HCT116 (cell line): ENCODE results near the gene PQBP1.
"Not testable (repeated sequence)": the region's sequence is repeated elsewhere in the genome, so short reads cannot be mapped to it uniquely, and the experiment has no call there.

Experiments
- CBX3 ChIP-seq: IDR thresholded peaks from 2 replicates; pipeline ENCODE4 v1.6.1; 2012; ENCODE audit warnings: low read depth
- CEBPB ChIP-seq: IDR thresholded peaks from 2 replicates; pipeline ENCODE4 v1.6.1; 2012; ENCODE audit warnings: low read depth
- EZH2 ChIP-seq: fragments of 200-600 bp; sonication (generic); IDR thresholded peaks from 2 replicates; pipeline ENCODE4 v1.6.1; 2017; ENCODE audit warnings: antibody characterized with exemption, mixed run types
- EZH2phosphoT487 ChIP-seq: fragments of 200-600 bp; IDR thresholded peaks from 2 replicates; pipeline ENCODE4 v1.6.1; 2018; ENCODE audit warnings: antibody characterized with exemption, borderline replicate concordance
- POLR2A ChIP-seq: IDR thresholded peaks from 2 replicates; pipeline ENCODE4 v1.7.0; 2011; ENCODE audit warnings: borderline replicate concordance; ENCODE audit not compliant: insufficient read depth, insufficient read length; ENCODE audit errors: extremely low read depth
- POLR2AphosphoS5 ChIP-seq: IDR thresholded peaks from 2 replicates; pipeline ENCODE4 v1.6.1; 2011; ENCODE audit warnings: mild to moderate bottlenecking, low read depth, low read length, moderate library complexity
- TF ChIP-seq, protein P1 (sequence below), 3 experiments: fragments of 200-600 bp in 1 of 3; sonication (generic) in 1 of 3; IDR thresholded peaks in 2 of 3; conservative IDR thresholded peaks in 1 of 3; 2 replicates each; pipeline ENCODE4 v1.5.1; 2012 to 2017; ENCODE audit warnings: low read depth in 2 of 3, low read length in 2 of 3, antibody characterized with exemption in 1 of 3, borderline replicate concordance in 1 of 3, control low read depth in 1 of 3, mild to moderate bottlenecking in 1 of 3, mixed read lengths in 1 of 3, mixed run types in 1 of 3, moderate library complexity in 1 of 3; ENCODE audit not compliant: insufficient read depth in 1 of 3
- TF ChIP-seq, protein P2 (sequence below): IDR thresholded peaks from 2 replicates; pipeline ENCODE4 v1.6.1; 2012; ENCODE audit warnings: low read depth
- TF ChIP-seq, protein P3 (sequence below): IDR thresholded peaks from 2 replicates; pipeline ENCODE4 v1.6.1; 2011; ENCODE audit warnings: mild to moderate bottlenecking, low read length, moderate library complexity; ENCODE audit not compliant: insufficient replicate concordance; ENCODE audit errors: extremely low read depth

DNA sequence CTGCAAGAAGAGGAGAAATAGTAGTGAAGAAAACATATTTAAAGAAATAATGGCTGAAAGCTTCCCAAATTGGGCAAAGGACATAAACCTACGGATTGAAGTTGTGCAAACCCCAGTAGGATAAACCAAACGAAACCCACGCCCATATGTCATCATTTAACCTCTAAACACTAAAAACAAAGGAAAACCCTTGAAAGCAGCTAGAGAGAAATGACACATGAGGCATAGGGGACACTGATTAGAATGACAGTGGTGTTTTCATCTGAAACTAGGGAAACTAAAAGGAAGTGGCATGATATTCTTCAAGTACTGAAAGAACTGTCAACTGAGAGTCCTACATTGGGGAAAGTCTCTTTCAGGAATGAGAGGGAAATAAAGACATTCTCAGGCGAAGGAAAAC is 20.8 kb upstream of the PQBP1 start:
- TF ChIP-seq, protein P1, sequence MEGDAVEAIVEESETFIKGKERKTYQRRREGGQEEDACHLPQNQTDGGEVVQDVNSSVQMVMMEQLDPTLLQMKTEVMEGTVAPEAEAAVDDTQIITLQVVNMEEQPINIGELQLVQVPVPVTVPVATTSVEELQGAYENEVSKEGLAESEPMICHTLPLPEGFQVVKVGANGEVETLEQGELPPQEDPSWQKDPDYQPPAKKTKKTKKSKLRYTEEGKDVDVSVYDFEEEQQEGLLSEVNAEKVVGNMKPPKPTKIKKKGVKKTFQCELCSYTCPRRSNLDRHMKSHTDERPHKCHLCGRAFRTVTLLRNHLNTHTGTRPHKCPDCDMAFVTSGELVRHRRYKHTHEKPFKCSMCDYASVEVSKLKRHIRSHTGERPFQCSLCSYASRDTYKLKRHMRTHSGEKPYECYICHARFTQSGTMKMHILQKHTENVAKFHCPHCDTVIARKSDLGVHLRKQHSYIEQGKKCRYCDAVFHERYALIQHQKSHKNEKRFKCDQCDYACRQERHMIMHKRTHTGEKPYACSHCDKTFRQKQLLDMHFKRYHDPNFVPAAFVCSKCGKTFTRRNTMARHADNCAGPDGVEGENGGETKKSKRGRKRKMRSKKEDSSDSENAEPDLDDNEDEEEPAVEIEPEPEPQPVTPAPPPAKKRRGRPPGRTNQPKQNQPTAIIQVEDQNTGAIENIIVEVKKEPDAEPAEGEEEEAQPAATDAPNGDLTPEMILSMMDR (IDR thresholded peaks at IDR 0.05 in 2 of 3, conservative IDR thresholded peaks at IDR 0.05 in 1 of 3; ENCODE audit: borderline replicate concordance in 1 of 3, insufficient read depth in 1 of 3, low read depth in 2 of 3, low read length in 2 of 3): not testable (repeated sequence)
- TF ChIP-seq, protein P2, sequence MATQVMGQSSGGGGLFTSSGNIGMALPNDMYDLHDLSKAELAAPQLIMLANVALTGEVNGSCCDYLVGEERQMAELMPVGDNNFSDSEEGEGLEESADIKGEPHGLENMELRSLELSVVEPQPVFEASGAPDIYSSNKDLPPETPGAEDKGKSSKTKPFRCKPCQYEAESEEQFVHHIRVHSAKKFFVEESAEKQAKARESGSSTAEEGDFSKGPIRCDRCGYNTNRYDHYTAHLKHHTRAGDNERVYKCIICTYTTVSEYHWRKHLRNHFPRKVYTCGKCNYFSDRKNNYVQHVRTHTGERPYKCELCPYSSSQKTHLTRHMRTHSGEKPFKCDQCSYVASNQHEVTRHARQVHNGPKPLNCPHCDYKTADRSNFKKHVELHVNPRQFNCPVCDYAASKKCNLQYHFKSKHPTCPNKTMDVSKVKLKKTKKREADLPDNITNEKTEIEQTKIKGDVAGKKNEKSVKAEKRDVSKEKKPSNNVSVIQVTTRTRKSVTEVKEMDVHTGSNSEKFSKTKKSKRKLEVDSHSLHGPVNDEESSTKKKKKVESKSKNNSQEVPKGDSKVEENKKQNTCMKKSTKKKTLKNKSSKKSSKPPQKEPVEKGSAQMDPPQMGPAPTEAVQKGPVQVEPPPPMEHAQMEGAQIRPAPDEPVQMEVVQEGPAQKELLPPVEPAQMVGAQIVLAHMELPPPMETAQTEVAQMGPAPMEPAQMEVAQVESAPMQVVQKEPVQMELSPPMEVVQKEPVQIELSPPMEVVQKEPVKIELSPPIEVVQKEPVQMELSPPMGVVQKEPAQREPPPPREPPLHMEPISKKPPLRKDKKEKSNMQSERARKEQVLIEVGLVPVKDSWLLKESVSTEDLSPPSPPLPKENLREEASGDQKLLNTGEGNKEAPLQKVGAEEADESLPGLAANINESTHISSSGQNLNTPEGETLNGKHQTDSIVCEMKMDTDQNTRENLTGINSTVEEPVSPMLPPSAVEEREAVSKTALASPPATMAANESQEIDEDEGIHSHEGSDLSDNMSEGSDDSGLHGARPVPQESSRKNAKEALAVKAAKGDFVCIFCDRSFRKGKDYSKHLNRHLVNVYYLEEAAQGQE: not testable (repeated sequence)
- TF ChIP-seq EZH2phosphoT487, EZH2, POLR2A, CEBPB, POLR2AphosphoS5, CBX3: not testable (repeated sequence)
- TF ChIP-seq, protein P3, sequence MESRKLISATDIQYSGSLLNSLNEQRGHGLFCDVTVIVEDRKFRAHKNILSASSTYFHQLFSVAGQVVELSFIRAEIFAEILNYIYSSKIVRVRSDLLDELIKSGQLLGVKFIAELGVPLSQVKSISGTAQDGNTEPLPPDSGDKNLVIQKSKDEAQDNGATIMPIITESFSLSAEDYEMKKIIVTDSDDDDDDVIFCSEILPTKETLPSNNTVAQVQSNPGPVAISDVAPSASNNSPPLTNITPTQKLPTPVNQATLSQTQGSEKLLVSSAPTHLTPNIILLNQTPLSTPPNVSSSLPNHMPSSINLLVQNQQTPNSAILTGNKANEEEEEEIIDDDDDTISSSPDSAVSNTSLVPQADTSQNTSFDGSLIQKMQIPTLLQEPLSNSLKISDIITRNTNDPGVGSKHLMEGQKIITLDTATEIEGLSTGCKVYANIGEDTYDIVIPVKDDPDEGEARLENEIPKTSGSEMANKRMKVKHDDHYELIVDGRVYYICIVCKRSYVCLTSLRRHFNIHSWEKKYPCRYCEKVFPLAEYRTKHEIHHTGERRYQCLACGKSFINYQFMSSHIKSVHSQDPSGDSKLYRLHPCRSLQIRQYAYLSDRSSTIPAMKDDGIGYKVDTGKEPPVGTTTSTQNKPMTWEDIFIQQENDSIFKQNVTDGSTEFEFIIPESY: not testable (repeated sequence)
